CD4-positive, CD25-positive, alpha-beta regulatory T cell (primary cell): Measurements from ENCODE around the gene CLIP2. TPM values are rescaled to one million over a fixed set of nuclear protein-coding genes. Genes with fewer than 3 reads are reported as not detected.
"Not testable (repeated sequence)": the region's sequence is repeated elsewhere in the genome, so short reads cannot be mapped to it uniquely, and the experiment has no call there.

Experiments
- ATAC-seq, 2 donors: fragments of 150-1000 bp; cut with Tn5 transposase; one replicate each; pipeline ENCODE4 v1.10.0; 2021; ENCODE audit warnings: low read depth in 2 of 2, moderate number of reproducible peaks in 2 of 2, moderate library complexity in 1 of 2
- DNase-seq, 3 donors: peaks; one replicate each; pipeline versions ENCODE4 v3.0.0 to v3.0.0-alpha.2; 2012 to 2022; ENCODE audit warnings: mixed read lengths in 1 of 3
- H3K27ac ChIP-seq: one replicate; pipeline ENCODE4 v1.7.0; 2013; ENCODE audit warnings: mild to moderate bottlenecking, low read length; ENCODE audit not compliant: insufficient read depth, poor library complexity, severe bottlenecking
- H3K27me3 ChIP-seq: one replicate; pipeline ENCODE4 v1.7.0; 2013; ENCODE audit warnings: low read length; ENCODE audit not compliant: control insufficient read depth, insufficient read depth
- H3K36me3 ChIP-seq: one replicate; pipeline ENCODE4 v1.7.0; 2013; ENCODE audit warnings: mild to moderate bottlenecking, low read length, moderate library complexity; ENCODE audit not compliant: control insufficient read depth, insufficient read depth
- H3K4me1 ChIP-seq: 2 replicates; pipeline ENCODE4 v1.7.0; 2013; ENCODE audit warnings: mild to moderate bottlenecking, low read length; ENCODE audit not compliant: insufficient read depth, control insufficient read depth, poor library complexity, severe bottlenecking
- H3K4me3 ChIP-seq: one replicate; pipeline ENCODE4 v1.7.0; 2013; ENCODE audit warnings: low read depth, mild to moderate bottlenecking, low read length, moderate library complexity
- H3K9me3 ChIP-seq, 2 experiments: 1 replicate in 1 of 2; 2 replicates in 1 of 2; pipeline ENCODE4 v1.7.0; 2013; ENCODE audit warnings: low read length in 2 of 2, mild to moderate bottlenecking in 1 of 2, moderate library complexity in 1 of 2; ENCODE audit not compliant: control insufficient read depth in 2 of 2
- H3K27ac Mint-ChIP-seq, 3 donors: one replicate each; pipeline ENCODE4 v1.8.0; 2020 to 2022; ENCODE audit warnings: mild to moderate bottlenecking in 3 of 3, mixed read lengths in 3 of 3, moderate library complexity in 2 of 3
- H3K27me3 Mint-ChIP-seq: one replicate; pipeline ENCODE4 v1.8.0; 2022; ENCODE audit warnings: mild to moderate bottlenecking, mixed read lengths
- H3K36me3 Mint-ChIP-seq: one replicate; pipeline ENCODE4 v1.8.0; 2020; ENCODE audit warnings: mixed read lengths
- H3K4me1 Mint-ChIP-seq, 4 donors: one replicate each; pipeline ENCODE4 v1.8.0; 2020 to 2022; ENCODE audit warnings: mixed read lengths in 4 of 4, mild to moderate bottlenecking in 1 of 4
- H3K4me3 Mint-ChIP-seq, 4 donors: one replicate each; pipeline ENCODE4 v1.8.0; 2020 to 2022; ENCODE audit warnings: mild to moderate bottlenecking in 4 of 4, mixed read lengths in 4 of 4, moderate library complexity in 3 of 4
- H3K9me3 Mint-ChIP-seq, 7 donors: one replicate each; pipeline ENCODE4 v1.8.0; 2020 to 2022; ENCODE audit warnings: mixed read lengths in 7 of 7, mild to moderate bottlenecking in 3 of 7, moderate library complexity in 2 of 7
- polyA plus RNA-seq, 4 donors: library from polyadenylated mRNA; unstranded; fragments of 300-500 nt; fragmentation: Illumina TruSeq; gene quantifications; one replicate each; pipeline ENCODE4 v1.2.3, GENCODE V29; 2021
- total RNA-seq: library from RNA; stranded (reverse); gene quantifications from one replicate; pipeline ENCODE4 v1.2.3, GENCODE V29; 2022

The CLIP2 gene
- total and polyA plus RNA-seq, 5 donors from 2014 or later, result 0.09 to 2.9 (median 0.29) TPM

- Mint-ChIP-seq H3K36me3 (no peaks in the 10 kb centered on the region), H3K27me3 (no peaks in the 10 kb centered on the region), H3K27ac (peak overlapping the region in 1 of 3 donors; percentile 1), H3K4me3 (no peak overlapping the region), H3K4me1 (peaks cover 0 to 5% (median under 1%) of the 10 kb centered on the region in 4 donors), H3K9me3 (no peaks in the 10 kb centered on the region)
- H3K27me3 ChIP-seq, result no peaks in the 10 kb centered on the region
- no peak overlapping the region for H3K27ac ChIP-seq
- H3K9me3 ChIP-seq, result no peaks in the 10 kb centered on the region
- ATAC-seq (no peak), DNase-seq (no peak)
- no peak overlapping the region for H3K4me3 ChIP-seq
- H3K4me1 ChIP-seq, result no peaks in the 10 kb centered on the region
- no peaks in the 10 kb centered on the region for H3K36me3 ChIP-seq
Measured at GRCh38 chr7:74418538-74418937, 129.3 kb downstream of the CLIP2 start.

GRCh38 chr7:74419232-74419631 lies 130.0 kb downstream of the CLIP2 start:
- H3K27me3 ChIP-seq, H3K4me3 ChIP-seq, H3K9me3 ChIP-seq, H3K36me3 Mint-ChIP-seq, ATAC-seq, H3K27ac ChIP-seq, H3K9me3 Mint-ChIP-seq, H3K36me3 ChIP-seq, H3K4me3 Mint-ChIP-seq, H3K4me1 Mint-ChIP-seq, H3K27me3 Mint-ChIP-seq, H3K27ac Mint-ChIP-seq, H3K4me1 ChIP-seq, DNase-seq: not testable (repeated sequence)

DNA sequence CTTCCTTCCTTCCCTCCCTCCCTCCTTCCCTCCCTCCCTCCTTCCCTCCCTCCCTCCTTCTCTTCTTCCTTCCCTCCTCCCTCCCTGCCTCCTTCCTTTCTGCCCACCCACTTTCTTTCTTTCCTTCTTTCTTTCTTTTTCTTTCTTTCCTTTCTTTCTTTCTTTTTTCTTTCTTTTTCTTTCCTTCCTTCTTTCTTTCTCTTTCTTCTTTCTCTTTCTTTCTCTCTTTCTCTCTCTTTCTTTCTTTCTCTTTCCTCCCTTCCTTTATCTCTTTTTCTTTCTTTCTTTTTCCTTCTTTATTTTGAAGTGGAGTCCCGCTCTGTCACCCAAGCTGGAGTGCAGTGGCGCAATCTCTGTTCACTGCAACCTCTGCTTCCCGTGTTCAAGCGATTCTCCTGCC lies 130.8 kb downstream of the CLIP2 start:
- H3K4me1 ChIP-seq, result no peaks in the 10 kb centered on the region
- ATAC-seq, result no peak
- H3K36me3 ChIP-seq, result no peaks in the 10 kb centered on the region
- Mint-ChIP-seq H3K27ac (peak overlapping the region in 1 of 3 donors; percentile 47), H3K4me3 (no peak overlapping the region), H3K4me1 (peaks cover 0 to 5% (median under 1%) of the 10 kb centered on the region in 4 donors), H3K36me3 (no peaks in the 10 kb centered on the region), H3K27me3 (no peaks in the 10 kb centered on the region), H3K9me3 (no peaks in the 10 kb centered on the region)
- H3K27ac ChIP-seq, result no peak overlapping the region
- no peaks in the 10 kb centered on the region for H3K9me3 ChIP-seq
- H3K4me3 ChIP-seq, result no peak overlapping the region
- no peaks in the 10 kb centered on the region for H3K27me3 ChIP-seq
- no peak for DNase-seq

- H3K36me3 Mint-ChIP-seq, result no peaks in the 10 kb centered on the region
- Histone ChIP-seq H3K9me3 (no peaks in the 10 kb centered on the region), H3K27me3 (no peaks in the 10 kb centered on the region), H3K4me1 (no peaks in the 10 kb centered on the region), H3K27ac (no peak overlapping the region), H3K36me3 (no peaks in the 10 kb centered on the region), H3K4me3 (no peak overlapping the region)
- no peaks in the 10 kb centered on the region for H3K27me3 Mint-ChIP-seq
- H3K27ac Mint-ChIP-seq, result no peak overlapping the region
- no peak for ATAC-seq
- no peak overlapping the region for H3K4me3 Mint-ChIP-seq
- DNase-seq, result no peak
- H3K4me1 Mint-ChIP-seq, result peaks cover 0 to 5% (median under 1%) of the 10 kb centered on the region in 4 donors
- no peaks in the 10 kb centered on the region for H3K9me3 Mint-ChIP-seq
Measured at GRCh38 chr7:74424291-74424880, 135.2 kb downstream of the CLIP2 start.

DNA sequence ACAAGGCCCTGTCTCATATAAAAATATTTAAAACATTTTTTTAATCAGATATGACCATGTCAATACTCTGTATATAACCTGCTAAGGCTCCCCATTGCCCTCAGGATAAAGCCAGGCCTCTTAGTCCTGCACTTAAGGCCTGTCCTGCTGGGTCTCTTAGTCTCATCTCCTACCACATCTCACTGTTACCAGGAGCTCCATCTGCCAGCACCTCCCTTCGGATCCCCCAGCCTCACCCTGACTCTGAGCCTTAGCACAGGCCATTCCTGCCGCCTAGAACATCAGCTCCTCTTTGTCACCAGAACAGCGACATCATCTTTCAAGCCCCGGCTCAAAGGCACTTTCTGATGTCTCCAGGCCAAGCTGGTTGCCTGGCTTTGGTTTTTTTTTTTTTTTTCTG lies 138.8 kb downstream of the CLIP2 start:
- no peaks in the 10 kb centered on the region for H3K9me3 ChIP-seq
- no peaks in the 10 kb centered on the region for H3K36me3 Mint-ChIP-seq
- H3K4me3 ChIP-seq, result no peak overlapping the region
- ATAC-seq, result no peak
- no peaks in the 10 kb centered on the region for H3K4me1 Mint-ChIP-seq
- H3K4me1 ChIP-seq, result no peaks in the 10 kb centered on the region
- peaks cover 0 to 3% (median 0%) of the 10 kb centered on the region in 7 donors for H3K9me3 Mint-ChIP-seq
- no peak overlapping the region for H3K4me3 Mint-ChIP-seq
- no peaks in the 10 kb centered on the region for H3K27me3 ChIP-seq
- H3K27me3 Mint-ChIP-seq, result no peaks in the 10 kb centered on the region
- no peak for DNase-seq
- H3K27ac ChIP-seq, result no peak overlapping the region
- H3K36me3 ChIP-seq, result no peaks in the 10 kb centered on the region
- no peak overlapping the region for H3K27ac Mint-ChIP-seq

- H3K4me1 ChIP-seq, result no peaks in the 10 kb centered on the region
- no peak for ATAC-seq
- H3K4me1 Mint-ChIP-seq, result no peaks in the 10 kb centered on the region
- H3K27me3 ChIP-seq, result no peaks in the 10 kb centered on the region
- no peak for DNase-seq
- no peak overlapping the region for H3K27ac ChIP-seq
- no peaks in the 10 kb centered on the region for H3K9me3 ChIP-seq
- H3K4me3 ChIP-seq, result no peak overlapping the region
- no peaks in the 10 kb centered on the region for H3K36me3 Mint-ChIP-seq
- no peaks in the 10 kb centered on the region for H3K36me3 ChIP-seq
- H3K9me3 Mint-ChIP-seq, result peaks cover 0 to 3% (median 0%) of the 10 kb centered on the region in 7 donors
- H3K4me3 Mint-ChIP-seq, result no peak overlapping the region
- H3K27me3 Mint-ChIP-seq, result no peaks in the 10 kb centered on the region
- no peak overlapping the region for H3K27ac Mint-ChIP-seq
Measured at GRCh38 chr7:74429153-74429747, 140.0 kb downstream of the CLIP2 start.

DNA sequence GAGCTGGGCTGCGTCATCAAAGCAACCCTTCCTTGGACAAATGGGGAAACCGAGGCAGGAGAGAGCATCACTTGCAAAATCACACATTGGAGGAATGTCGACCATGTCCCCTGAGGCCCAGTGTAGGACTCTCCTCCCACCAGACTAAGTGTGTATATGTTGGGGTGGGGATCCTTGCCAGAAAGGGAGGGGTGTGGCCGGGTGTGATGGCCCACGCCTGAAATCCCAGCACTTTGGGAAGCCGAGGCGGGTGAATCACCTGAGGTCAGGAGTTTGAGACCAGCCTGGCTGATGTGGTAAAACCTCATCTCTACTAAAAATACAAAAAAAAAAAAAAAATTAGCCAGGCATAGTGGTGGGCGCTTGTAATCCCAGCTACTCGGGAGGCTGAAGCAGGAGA lies 141.2 kb downstream of the CLIP2 start:
- not testable (repeated sequence) for H3K9me3 Mint-ChIP-seq, H3K4me1 Mint-ChIP-seq, H3K27ac ChIP-seq, H3K36me3 ChIP-seq, H3K4me3 Mint-ChIP-seq, H3K4me3 ChIP-seq, H3K36me3 Mint-ChIP-seq, DNase-seq, H3K4me1 ChIP-seq, H3K27me3 Mint-ChIP-seq, H3K27ac Mint-ChIP-seq, H3K9me3 ChIP-seq, ATAC-seq, H3K27me3 ChIP-seq

DNA sequence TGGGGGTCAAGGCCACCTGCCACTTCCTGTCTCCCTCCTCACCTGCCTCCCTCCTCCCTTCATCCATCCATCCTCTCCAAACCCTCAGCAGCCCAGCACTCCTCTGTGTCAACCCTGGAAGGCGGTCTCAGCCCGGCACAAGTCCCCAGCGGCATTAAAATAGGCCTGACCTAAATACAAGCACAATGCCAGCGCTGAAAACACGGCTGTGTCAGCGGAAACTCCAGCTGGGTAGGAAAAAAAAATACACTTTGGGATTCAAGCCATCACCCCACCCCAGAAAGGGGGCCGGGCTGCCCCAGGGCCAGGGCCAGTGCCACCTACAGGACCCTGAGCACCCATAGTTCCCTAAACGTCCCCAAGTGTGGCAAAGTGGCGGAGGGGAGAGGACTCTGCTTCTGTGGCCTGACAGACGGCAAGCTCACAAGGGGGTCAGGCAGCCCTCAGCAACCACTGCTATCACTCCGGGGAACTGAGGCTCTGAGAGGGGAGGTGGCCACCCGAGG lies 141.8 kb downstream of the CLIP2 start:
- Histone ChIP-seq H3K36me3 (no peaks in the 10 kb centered on the region), H3K4me3 (no peak overlapping the region), H3K4me1 (no peaks in the 10 kb centered on the region), H3K27ac (no peak overlapping the region), H3K27me3 (no peaks in the 10 kb centered on the region), H3K9me3 (no peaks in the 10 kb centered on the region)
- Mint-ChIP-seq H3K4me1 (no peaks in the 10 kb centered on the region), H3K27ac (no peak overlapping the region), H3K9me3 (peaks cover 0 to 3% (median 0%) of the 10 kb centered on the region in 7 donors), H3K4me3 (no peak overlapping the region), H3K36me3 (no peaks in the 10 kb centered on the region), H3K27me3 (no peaks in the 10 kb centered on the region)
- ATAC-seq (no peak), DNase-seq (no peak)
